Endothelial cell of umbilical vein (primary cell): ENCODE measurements around the gene TK1. TPM values are rescaled to one million over a fixed set of nuclear protein-coding genes. Genes with fewer than 3 reads are reported as not detected.

ENCODE experiments used
- BruUV-seq: library from RNA; stranded (reverse); fragments of 400-500 nt; replicated peaks from 2 replicates; lab custom pipeline; 2021; lab: Mats Ljungman, UMichigan
- CTCF ChIA-PET: fragments of 300-600, 350-600 bp; sonication (Branson Sonifier 250); formaldehyde crosslinking; loops from one replicate; lab custom pipeline; 2021; ENCODE audit warnings: antibody characterized with exemption, inconsistent platforms; lab: Charles Lee
- POLR2A ChIA-PET: fragments of 300-600, 350-600 bp; sonication (Branson Sonifier 250); formaldehyde crosslinking; loops from one replicate; lab custom pipeline; 2021; ENCODE audit warnings: antibody characterized with exemption, inconsistent platforms; lab: Charles Lee
- DNase-seq: peaks from one replicate; pipeline ENCODE4 v3.0.0-alpha.2; 2011; ENCODE audit warnings: low read depth, low spot score
- FAIRE-seq: peaks from 2 replicates; lab custom pipeline; 2011; peaks lifted over from hg19 to GRCh38; lab: Jason Lieb, UNC
- H2AFZ ChIP-seq: 2 replicates; pipeline ENCODE4 v1.6.0; 2012; ENCODE audit warnings: low read depth, low read length, control low read depth, inconsistent platforms
- H3K27ac ChIP-seq: 2 replicates; pipeline ENCODE4 v1.5.1; 2011; ENCODE audit warnings: low read depth, mild to moderate bottlenecking, control low read depth, low read length, moderate library complexity; ENCODE audit not compliant: insufficient read depth
- H3K27me3 ChIP-seq, 2 experiments: 2 replicates each; pipeline versions ENCODE4 v1.6.0 to v1.6.1; 2011; ENCODE audit warnings: low read length in 2 of 2, mixed read lengths in 1 of 2; ENCODE audit not compliant: control insufficient read depth in 2 of 2, insufficient read depth in 2 of 2
- H3K36me3 ChIP-seq, 2 experiments: 2 replicates in 1 of 2; 3 replicates in 1 of 2; pipeline ENCODE4 v1.5.1; 2011; ENCODE audit warnings: low read length in 2 of 2, mild to moderate bottlenecking in 1 of 2, moderate library complexity in 1 of 2; ENCODE audit not compliant: control insufficient read depth in 2 of 2, insufficient read depth in 2 of 2; ENCODE audit errors: extremely low read depth in 1 of 2
- H3K4me1 ChIP-seq: 3 replicates; pipeline ENCODE4 v1.5.1; 2011; ENCODE audit warnings: mild to moderate bottlenecking, low read length; ENCODE audit not compliant: control insufficient read depth, insufficient read depth; ENCODE audit errors: extremely low read depth
- H3K4me2 ChIP-seq: 2 replicates; pipeline ENCODE4 v1.6.1; 2011; ENCODE audit warnings: low read length, control low read depth, mixed read lengths; ENCODE audit not compliant: insufficient read depth
- H3K4me3 ChIP-seq, 3 experiments: fragments of 200-600 bp in 1 of 3; sonication (generic), shearing (Covaris generic) in 1 of 3; replicated peaks in 1 of 3; 2 replicates each; pipeline ENCODE4 v1.5.1; 2011 to 2016; ENCODE audit warnings: control low read depth in 3 of 3, low read length in 3 of 3, mild to moderate bottlenecking in 2 of 3, inconsistent platforms in 1 of 3, low read depth in 1 of 3, moderate library complexity in 1 of 3; ENCODE audit not compliant: insufficient read depth in 1 of 3
- H3K79me2 ChIP-seq: 2 replicates; pipeline ENCODE4 v1.6.0; 2012; ENCODE audit warnings: low read length, inconsistent platforms; ENCODE audit not compliant: control insufficient read depth, insufficient read depth
- H3K9ac ChIP-seq: replicated peaks from 2 replicates; pipeline ENCODE3; 2011; ENCODE audit warnings: low read length, control low read depth; ENCODE audit not compliant: insufficient read depth; ENCODE audit errors: extremely low read depth
- H3K9me1 ChIP-seq: replicated peaks from 3 replicates; pipeline ENCODE4 v1.6.0; 2011; ENCODE audit warnings: mild to moderate bottlenecking, low read length; ENCODE audit not compliant: control insufficient read depth, insufficient read depth; ENCODE audit errors: extremely low read depth
- H3K9me3 ChIP-seq: replicated peaks from 2 replicates; pipeline ENCODE4 v1.5.1; 2012; ENCODE audit warnings: low read length, inconsistent platforms; ENCODE audit not compliant: control insufficient read depth, insufficient read depth
- H4K20me1 ChIP-seq: replicated peaks from 2 replicates; pipeline ENCODE3; 2011; ENCODE audit warnings: mild to moderate bottlenecking, low read length; ENCODE audit not compliant: control insufficient read depth, insufficient read depth; ENCODE audit errors: extremely low read depth
- CTCF ChIP-seq, 2 donors: IDR thresholded peaks; 1 replicate in 1 of 2; 2 replicates in 1 of 2; pipeline ENCODE4 v1.5.1; 2011; ENCODE audit warnings: low read length in 2 of 2, mild to moderate bottlenecking in 2 of 2, moderate library complexity in 2 of 2, control low read depth in 1 of 2, inconsistent platforms in 1 of 2, low read depth in 1 of 2; ENCODE audit not compliant: insufficient read depth in 1 of 2; ENCODE audit errors: extremely low read depth in 1 of 2
- EZH2 ChIP-seq: IDR thresholded peaks from 2 replicates; pipeline ENCODE4 v1.6.1; 2012; ENCODE audit warnings: borderline replicate concordance, low read depth, mild to moderate bottlenecking, moderate library complexity, low read length, inconsistent platforms; ENCODE audit not compliant: severe bottlenecking
- FOS ChIP-seq: IDR thresholded peaks from 2 replicates; pipeline ENCODE4 v1.6.1; 2011; ENCODE audit warnings: mild to moderate bottlenecking, low read length, moderate library complexity, borderline replicate concordance; ENCODE audit not compliant: insufficient read depth
- GATA2 ChIP-seq: IDR thresholded peaks from 2 replicates; pipeline ENCODE4 v1.7.0; 2011; ENCODE audit warnings: low read depth, mild to moderate bottlenecking, moderate library complexity, mixed read lengths, low read length; ENCODE audit not compliant: insufficient read length, insufficient read depth
- JUN ChIP-seq: IDR thresholded peaks from 2 replicates; pipeline ENCODE4 v1.6.1; 2011; ENCODE audit warnings: borderline replicate concordance, low read depth; ENCODE audit not compliant: insufficient read length, insufficient read depth
- MAX ChIP-seq: IDR thresholded peaks from 2 replicates; pipeline ENCODE4 v1.6.1; 2011; ENCODE audit not compliant: insufficient read depth, insufficient read length
- MYC ChIP-seq: IDR thresholded peaks from one replicate; pipeline ENCODE4 v1.6.1; 2011; ENCODE audit warnings: mild to moderate bottlenecking, low read depth, low read length
- POLR2A ChIP-seq: IDR thresholded peaks from 2 replicates; pipeline ENCODE4 v1.6.1; 2012; ENCODE audit warnings: low read depth, mild to moderate bottlenecking, control low read depth, low read length
- POLR2AphosphoS5 ChIP-seq: IDR thresholded peaks from 2 replicates; pipeline ENCODE4 v1.6.1; 2012; ENCODE audit warnings: low read depth, mild to moderate bottlenecking, control low read depth, low read length, moderate library complexity; ENCODE audit not compliant: insufficient read depth
- dilution Hi-C: fragments of 300-500 bp; cut with MboI; formaldehyde crosslinking; loops from one replicate; pipeline ENCODE4 v1.15.0; 2019; ENCODE audit warnings: low sequenced_read_pairs; ENCODE audit not compliant: extremely low pct_ligation_motif_present
- intact Hi-C: fragments of 100-400 bp; cut with micrococcal nuclease; formaldehyde crosslinking; loops from one replicate; pipeline ENCODE4 v1.10.0; 2022
- polyA plus RNA-seq, 4 experiments: library from polyadenylated mRNA; depleted of rRNA in 3 of 4; stranded (reverse) in 3 of 4; unstranded in 1 of 4; fragments of >200 nt; gene quantifications; 2 replicates each; pipeline versions ENCODE4 v1.2.1 to v1.2.3, GENCODE V29; 2011 to 2012; ENCODE audit warnings: missing spikeins in 1 of 4
- total RNA-seq: library from RNA; stranded (reverse); gene quantifications from 2 replicates; pipeline ENCODE4 v1.2.3, GENCODE V29; 2021

The TK1 gene
- total and polyA plus RNA-seq, 2 donors (not counting 3 experiments of a cell fraction or from before 2014, with no cell fraction given), result 111 to 159 TPM

- ChIA-PET POLR2A (interaction anchor here (0.6 kb wide), 1 partner anchor 40 kb away, joined by 7 read pairs; no protein-coding TSS in a partner anchor), CTCF (interaction anchor here (0.6 to 2.9 kb wide), 11 partner anchors 9 to 294 kb away, joined by 3 to 14 read pairs (median 4); partner anchors contain the start of gene BIRC5)
- dilution Hi-C loops (no loop called here), intact Hi-C loops (loop anchor here (5.0 kb wide), 1 partner anchor 124 kb away; no protein-coding TSS in a partner anchor)
- no peaks in the 10 kb centered on the region for H4K20me1 ChIP-seq
- H3K4me1 ChIP-seq, result peaks cover 26% of the 10 kb centered on the region
- DNase-seq (no peak), FAIRE-seq (no peak)
- peak overlapping the region; percentile 79 for H3K4me2 ChIP-seq
- H3K27ac ChIP-seq, result peak overlapping the region; percentile 56
- peak overlapping the region; percentile 52 to 87 (median 67) for H3K4me3 ChIP-seq
- peak overlapping the region; percentile 88 for H2AFZ ChIP-seq
- no TSS peak for BruUV-seq
- no peaks in the 10 kb centered on the region for H3K9me3 ChIP-seq
- no peaks in the 10 kb centered on the region for H3K27me3 ChIP-seq
- TF ChIP-seq FOS, result no peak
- TF ChIP-seq MYC, result no peak
- TF ChIP-seq MAX, result no peak
- TF ChIP-seq CTCF (IDR thresholded peaks at IDR 0.05; ENCODE audit: extremely low read depth in 1 of 2, insufficient read depth in 1 of 2, low read depth in 1 of 2, low read length in 2 of 2), result no peak
- no peak for TF ChIP-seq POLR2AphosphoS5
- TF ChIP-seq JUN, result no peak
- no peak for TF ChIP-seq EZH2
- no peak for TF ChIP-seq GATA2
- no peak for TF ChIP-seq POLR2A
- no peaks in the 10 kb centered on the region for H3K79me2 ChIP-seq
- H3K36me3 ChIP-seq, result peaks cover 0 to 5% of the 10 kb centered on the region in 2 experiments
- H3K9ac ChIP-seq, result peak overlapping the region; percentile 62
- H3K9me1 ChIP-seq, result no peaks in the 10 kb centered on the region
These were observed 58.8 kb downstream of the TK1 start for GRCh38 chr17:78127888-78128550.
